HG02623 (cell line): ENCODE results near the gene HABP2.

Experiments
- ATAC-seq: cut with Tn5 transposase; IDR thresholded peaks from one replicate; pipeline ENCODE4 v1.9.1; 2021; ENCODE audit warnings: moderate library complexity; ENCODE audit not compliant: unreplicated experiment

HABP2 gene

GRCh38 chr10:113552701-113553100, at the start of gene HABP2:
TSS of gene HABP2 (plus strand) at chr10:113553053. CDS start at chr10:113553122, 69 bp downstream.
- ATAC-seq: no peak

- ATAC-seq: no peak
Measured at GRCh38 chr10:113503930-113504329, 48.9 kb upstream of the HABP2 start.

GRCh38 chr10:113504423-113504822, 48.4 kb upstream of the HABP2 start:
- ATAC-seq: no peak

- no peak for ATAC-seq
Measured at GRCh38 chr10:113506476-113506875, 46.4 kb upstream of the HABP2 start.

- no peak for ATAC-seq
Measured at GRCh38 chr10:113511419-113511818, 41.4 kb upstream of the HABP2 start.

GRCh38 chr10:113515161-113515560, 37.7 kb upstream of the HABP2 start:
- ATAC-seq: no peak

- ATAC-seq: no peak
Measured at GRCh38 chr10:113515601-113516000, 37.3 kb upstream of the HABP2 start.

- ATAC-seq: no peak
Measured at GRCh38 chr10:113516061-113516460, 36.8 kb upstream of the HABP2 start.

- ATAC-seq: no peak
Measured at GRCh38 chr10:113517165-113517900, 35.5 kb upstream of the HABP2 start.

- ATAC-seq: no peak
Measured at GRCh38 chr10:113517901-113518260, 35.0 kb upstream of the HABP2 start.

- no peak for ATAC-seq
Measured at GRCh38 chr10:113518415-113518814, 34.4 kb upstream of the HABP2 start.

- ATAC-seq: no peak
Measured at GRCh38 chr10:113518816-113519591, 33.8 kb upstream of the HABP2 start.

GRCh38 chr10:113519681-113520115, 33.2 kb upstream of the HABP2 start:
- no peak for ATAC-seq

GRCh38 chr10:113520261-113520660, 32.6 kb upstream of the HABP2 start:
- ATAC-seq: no peak

- peak; percentile 66 for ATAC-seq
Measured at GRCh38 chr10:113520690-113521474, 32.0 kb upstream of the HABP2 start.

GRCh38 chr10:113521475-113521795, 31.4 kb upstream of the HABP2 start:
- ATAC-seq: no peak

GRCh38 chr10:113522460-113522859, 30.4 kb upstream of the HABP2 start:
- ATAC-seq: no peak

- ATAC-seq: no peak
Measured at GRCh38 chr10:113523071-113523470, 29.8 kb upstream of the HABP2 start.

- no peak for ATAC-seq
Measured at GRCh38 chr10:113523628-113524027, 29.2 kb upstream of the HABP2 start.

- ATAC-seq: no peak
Measured at GRCh38 chr10:113524120-113524519, 28.7 kb upstream of the HABP2 start.
